Stimulated activated CD8-positive, alpha-beta memory T cell treated with anti-CD3 and anti-CD28 coated beads, Interleukin-2, amount 100 ng/mL, for 48 hours (primary cell): Measurements from ENCODE around the gene DOCK4.

Experiments used
- DNase-seq, 2 donors: peaks; one replicate each; pipeline ENCODE4 v3.0.0-alpha.2; 2020; ENCODE audit warnings: low read depth in 2 of 2

DOCK4 gene

DNA sequence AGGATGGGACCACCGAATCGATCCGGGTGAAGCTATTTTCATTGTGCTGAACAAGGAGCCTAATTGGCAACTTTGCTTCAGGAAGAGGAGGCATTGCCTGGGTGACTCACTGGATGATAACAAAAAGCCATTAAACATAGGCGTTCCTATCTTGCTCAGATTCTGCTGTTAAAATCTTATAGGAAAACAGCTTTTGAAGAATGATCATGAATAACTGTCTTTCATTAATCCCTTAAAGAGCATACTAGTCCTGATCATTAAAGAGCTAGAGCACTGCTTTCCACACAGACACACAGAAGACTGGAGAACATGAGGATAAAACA lies 469.7 kb downstream of the DOCK4 start:
- DNase-seq = no peak

GRCh38 chr7:111735661-111736551 lies 470.3 kb downstream of the DOCK4 start:
- no peak for DNase-seq

GRCh38 chr7:111734954-111735660 lies 471.1 kb downstream of the DOCK4 start:
- no peak for DNase-seq

DNA sequence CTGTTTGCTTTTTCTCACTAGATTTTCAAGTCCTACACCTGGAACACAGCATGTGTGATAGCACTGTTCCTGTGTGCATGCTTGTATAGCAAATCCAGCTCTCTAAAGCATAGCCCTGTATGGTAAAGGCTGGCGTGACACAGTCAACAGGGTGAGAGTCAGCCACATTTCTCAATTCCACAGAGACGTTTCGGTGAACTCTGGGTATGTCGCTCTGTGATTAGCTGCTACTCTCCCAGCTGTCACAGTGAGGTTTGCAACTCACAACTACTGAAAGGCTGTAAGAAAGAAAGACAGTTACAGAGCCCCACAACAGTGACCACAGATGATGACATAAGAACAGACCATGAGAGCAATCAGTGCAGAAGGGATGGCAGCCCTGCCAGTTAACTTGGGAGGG lies 473.3 kb downstream of the DOCK4 start:
- DNase-seq = no peak

DNA sequence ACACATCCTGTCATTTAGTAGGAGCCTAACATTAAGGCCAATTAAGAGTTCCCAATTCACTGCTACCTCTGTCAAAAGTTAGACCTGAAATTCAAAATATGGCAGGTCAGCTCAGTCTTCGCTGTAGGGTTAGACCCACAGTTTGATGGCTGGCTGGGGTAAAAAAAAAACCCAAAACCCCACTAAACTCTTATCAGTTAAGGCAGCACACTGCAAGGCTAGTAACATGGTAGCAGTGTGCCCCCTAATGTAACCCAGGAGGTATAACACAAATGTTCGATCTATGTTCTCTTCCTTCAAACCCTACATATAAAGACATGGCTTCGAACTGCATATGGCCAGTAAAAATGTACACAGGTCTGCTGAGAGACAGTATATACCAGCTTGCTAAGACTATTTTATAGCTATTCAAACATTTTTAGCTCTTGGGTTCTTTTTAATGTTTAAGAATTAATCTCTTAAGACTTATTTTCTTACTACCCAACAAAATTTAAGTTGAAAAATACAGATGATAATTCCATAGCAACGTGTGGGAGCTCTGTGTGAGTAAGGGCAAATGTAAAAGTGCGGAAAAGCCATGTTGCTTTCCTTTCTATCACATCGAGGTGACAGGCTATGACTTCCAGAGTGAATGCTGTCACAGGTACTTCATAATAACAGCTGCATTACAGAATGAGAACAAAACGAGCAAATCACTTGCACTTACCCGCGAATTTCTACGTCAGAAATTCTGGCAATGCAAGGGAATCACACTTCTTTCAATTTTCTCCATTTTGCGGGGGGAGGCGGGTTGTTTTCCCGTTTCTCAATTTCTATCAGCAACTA lies 475.5 kb downstream of the DOCK4 start:
- no peak for DNase-seq

- DNase-seq = no peak
Observed at GRCh38 chr7:111730057-111730456, 476.1 kb downstream of the DOCK4 start.

- DNase-seq = no peak
Observed at GRCh38 chr7:111729483-111729882, 476.7 kb downstream of the DOCK4 start.

GRCh38 chr7:111728635-111728995 lies 477.6 kb downstream of the DOCK4 start:
- DNase-seq = no peak

- no peak for DNase-seq
Observed at GRCh38 chr7:111727905-111728634, 478.1 kb downstream of the DOCK4 start.

DNA sequence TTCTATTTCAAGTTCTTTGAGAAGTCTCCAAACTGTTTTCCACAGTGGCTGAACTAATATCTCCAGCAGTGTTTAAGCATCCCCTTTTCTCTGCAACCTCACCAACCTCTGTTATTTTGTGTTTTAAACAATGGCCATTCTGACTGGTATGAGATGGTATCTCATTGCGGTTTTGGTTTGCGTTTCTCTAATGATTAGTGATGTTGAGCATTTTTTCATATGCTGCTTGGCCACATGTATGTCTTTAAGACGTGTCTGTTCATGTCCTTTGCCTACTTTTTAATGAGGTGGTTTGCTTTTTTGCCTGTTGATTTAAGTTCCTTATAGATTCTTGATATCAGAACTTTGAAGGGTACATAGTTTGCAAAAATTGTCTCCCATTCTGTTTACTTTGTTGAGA lies 487.3 kb downstream of the DOCK4 start:
- DNase-seq = no peak

- no peak for DNase-seq
Observed at GRCh38 chr7:111711426-111712065, 494.7 kb downstream of the DOCK4 start.

GRCh38 chr7:111710839-111711380 lies 495.3 kb downstream of the DOCK4 start:
- DNase-seq = no peak

DNA sequence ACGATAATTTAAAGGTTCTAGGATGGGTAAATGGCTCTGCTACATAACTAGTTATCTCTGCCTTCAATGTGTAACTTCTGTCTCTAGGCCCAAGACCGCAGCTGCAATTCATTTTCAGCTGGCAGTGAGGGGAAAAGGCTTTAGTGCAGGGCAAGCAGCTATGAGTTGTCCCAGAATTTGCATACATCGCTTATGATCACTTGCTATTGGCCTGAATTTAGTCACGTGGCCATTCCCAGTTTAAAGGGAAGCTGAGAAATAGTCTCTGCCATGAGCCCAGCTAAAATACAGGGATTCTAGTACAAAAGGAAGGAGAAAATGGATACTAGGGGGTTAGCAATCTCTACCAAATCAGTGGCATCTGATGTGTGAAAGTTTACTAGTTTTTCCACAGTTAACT lies 498.1 kb downstream of the DOCK4 start:
- no peak for DNase-seq

DNA sequence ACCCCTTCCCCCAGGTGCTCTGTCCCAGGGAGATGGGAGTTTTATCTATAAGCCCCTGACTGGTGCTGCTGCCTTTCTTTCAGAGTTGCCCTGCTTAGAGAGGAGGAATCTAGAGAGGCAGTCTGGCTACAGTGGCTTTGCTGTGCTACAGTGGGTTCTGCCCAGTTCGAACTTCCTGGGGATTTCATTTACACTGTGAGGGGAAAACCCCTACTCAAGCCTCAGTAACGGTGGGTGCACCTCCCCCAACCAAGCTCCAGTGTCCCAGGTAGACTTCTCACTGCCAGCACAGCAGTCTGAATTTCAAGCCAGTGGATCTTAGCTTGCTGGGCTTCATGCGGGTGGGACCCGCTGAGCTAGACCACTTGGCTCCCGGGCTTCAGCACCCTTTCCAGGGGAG lies 500.4 kb downstream of the DOCK4 start:
- no peak for DNase-seq

- DNase-seq = no peak
Observed at GRCh38 chr7:111697771-111698170, 508.4 kb downstream of the DOCK4 start.

GRCh38 chr7:111694376-111694775 lies 511.8 kb downstream of the DOCK4 start:
- DNase-seq = no peak

GRCh38 chr7:111690364-111691111 lies 515.7 kb downstream of the DOCK4 start:
- DNase-seq = no peak

- no peak for DNase-seq
Observed at GRCh38 chr7:111685349-111685748, 520.9 kb downstream of the DOCK4 start.

GRCh38 chr7:111682588-111683340 lies 523.4 kb downstream of the DOCK4 start:
- DNase-seq = no peak

GRCh38 chr7:111681242-111681641 lies 525.0 kb downstream of the DOCK4 start:
- no peak for DNase-seq
